HL-60 (cell line): ENCODE measurements around the gene MACROD1.

Source experiments
- CTCF ChIP-seq: IDR thresholded peaks from one replicate; pipeline ENCODE4 v1.5.1; 2011; ENCODE audit warnings: low read length, control low read depth, inconsistent platforms; ENCODE audit not compliant: insufficient read depth
- POLR2AphosphoS5 ChIP-seq: IDR thresholded peaks from 2 replicates; pipeline ENCODE4 v1.6.1; 2012; ENCODE audit warnings: low read depth
- REST ChIP-seq: IDR thresholded peaks from 2 replicates; pipeline ENCODE4 v1.6.1; 2012; ENCODE audit warnings: low read depth; ENCODE audit not compliant: insufficient replicate concordance
- SPI1 ChIP-seq: IDR thresholded peaks from 2 replicates; pipeline ENCODE4 v1.6.1; 2012; ENCODE audit warnings: low read depth, mild to moderate bottlenecking, borderline replicate concordance

DNA sequence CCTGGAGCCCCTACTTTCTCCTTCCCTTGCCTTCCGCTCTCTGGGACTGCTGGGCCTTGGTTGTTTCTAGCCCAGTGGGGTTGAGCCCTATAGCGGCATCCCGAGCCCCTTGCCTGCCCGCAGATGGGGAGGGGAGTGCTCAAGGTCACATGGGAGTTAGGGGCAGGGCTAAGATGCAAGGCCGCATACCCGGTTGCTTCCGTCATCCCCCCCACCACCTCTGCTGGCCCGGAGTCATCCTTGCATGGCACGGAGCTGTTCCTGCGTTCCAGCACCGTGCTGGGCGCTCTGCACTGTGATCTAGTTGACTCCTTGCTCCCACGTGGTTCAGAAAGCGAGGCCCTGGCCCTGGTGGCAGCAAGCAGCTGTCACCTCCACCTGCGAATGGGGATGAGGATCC, 112.2 kb downstream of the MACROD1 start:
- no peak for TF ChIP-seq POLR2AphosphoS5
- no peak for TF ChIP-seq CTCF
- TF ChIP-seq REST: no peak
- no peak for TF ChIP-seq SPI1
